ENCODE data around the gene NF1.
"Not testable (repeated sequence)": the region's sequence is repeated elsewhere in the genome, so short reads cannot be mapped to it uniquely, and the experiment has no call there.

NF1 gene

GRCh38 chr17:31079731-31080130 is 15.0 kb upstream of the NF1 start:
- DNase-seq: no peak

- DNase-seq: peak; percentile 44
These were observed 9.2 kb upstream of the NF1 start for GRCh38 chr17:31085563-31085962.

GRCh38 chr17:31089471-31089870 is 5.3 kb upstream of the NF1 start:
- DNase-seq: no peak

GRCh38 chr17:31090650-31091049 is 4.1 kb upstream of the NF1 start:
- not testable (repeated sequence) for DNase-seq

GRCh38 chr17:31092475-31093064 is 2.2 kb upstream of the NF1 start:
- no peak for DNase-seq

GRCh38 chr17:31093866-31094599 is 744 bp upstream of the NF1 start:
- DNase-seq: no peak

- peak; percentile 69 for DNase-seq
These were observed 694 bp downstream of the NF1 start for GRCh38 chr17:31095236-31096105.

- DNase-seq: no peak
These were observed 1.3 kb downstream of the NF1 start for GRCh38 chr17:31096106-31096436.

- DNase-seq: no peak
These were observed 4.2 kb downstream of the NF1 start for GRCh38 chr17:31099016-31099415.

GRCh38 chr17:31100840-31101459 is 6.2 kb downstream of the NF1 start:
- no peak for DNase-seq

GRCh38 chr17:31101943-31102342 is 7.2 kb downstream of the NF1 start:
- no peak for DNase-seq

GRCh38 chr17:31105991-31106390 is 11.2 kb downstream of the NF1 start:
- no peak for DNase-seq

GRCh38 chr17:31111183-31111582 is 16.4 kb downstream of the NF1 start:
- DNase-seq: no peak

GRCh38 chr17:31112001-31112661 is 17.4 kb downstream of the NF1 start:
- DNase-seq: no peak

GRCh38 chr17:31113368-31113767 is 18.6 kb downstream of the NF1 start:
- not testable (repeated sequence) for DNase-seq

- DNase-seq: no peak
These were observed 19.2 kb downstream of the NF1 start for GRCh38 chr17:31113939-31114338.

GRCh38 chr17:31114956-31115555 is 20.3 kb downstream of the NF1 start:
- DNase-seq: no peak

- DNase-seq: no peak
These were observed 21.4 kb downstream of the NF1 start for GRCh38 chr17:31116167-31116566.

GRCh38 chr17:31122746-31123145 is 28.0 kb downstream of the NF1 start:
- DNase-seq: no peak

- DNase-seq: no peak
These were observed 31.5 kb downstream of the NF1 start for GRCh38 chr17:31126318-31126717.

- DNase-seq: no peak
These were observed 33.5 kb downstream of the NF1 start for GRCh38 chr17:31128241-31128640.
